CD1c-positive myeloid dendritic cell (primary cell): ENCODE data around the gene NXNL2.

Experiments used
- DNase-seq: peaks from one replicate; pipeline ENCODE4 v3.0.0-alpha.2; 2016; ENCODE audit errors: extremely low spot score

NXNL2 gene

DNA sequence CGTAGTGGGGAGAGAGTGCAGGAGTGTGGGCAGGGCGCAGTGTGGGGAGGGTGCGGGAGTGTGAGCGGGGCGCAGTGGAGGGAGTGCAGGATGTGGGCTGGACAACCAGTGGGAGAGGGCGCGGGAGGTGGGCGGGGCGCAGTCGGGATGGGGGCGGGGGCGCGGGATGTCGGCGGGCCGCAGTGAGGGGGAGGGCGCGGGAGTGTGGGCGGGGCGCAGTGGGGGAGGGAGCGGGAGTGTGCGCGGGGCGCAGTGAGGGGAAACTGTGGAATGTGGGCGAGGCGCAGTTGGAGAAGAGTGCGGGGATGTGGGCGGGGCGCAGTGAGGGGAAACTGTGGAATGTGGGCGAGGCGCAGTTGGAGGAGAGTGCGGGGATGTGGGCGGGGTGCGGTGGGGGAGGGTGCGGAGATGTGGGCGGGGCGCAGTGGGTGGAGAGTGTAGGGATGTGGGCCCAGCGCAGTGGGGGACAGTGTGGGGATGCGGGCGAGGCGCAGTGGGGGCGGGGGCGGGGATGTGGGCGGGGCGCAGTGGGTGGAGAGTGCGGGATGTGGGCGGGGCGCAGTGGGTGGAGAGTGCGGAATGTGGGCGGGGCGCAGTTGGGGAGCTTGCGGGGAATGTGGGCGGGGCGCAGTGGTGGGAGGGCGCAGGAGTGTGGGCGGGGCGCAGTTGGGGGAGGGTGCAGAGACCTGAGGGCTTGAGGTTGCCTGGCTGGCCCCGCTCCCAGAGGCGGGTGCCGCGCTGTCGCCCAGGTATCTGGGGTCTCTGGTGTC, at the start of gene NXNL2:
NXNL2 (plus strand) TSS at position 723 of the 770 bp plus-strand sequence. CDS start 257 bp downstream, outside the sequence.
- DNase-seq, result peak; percentile 20

DNA sequence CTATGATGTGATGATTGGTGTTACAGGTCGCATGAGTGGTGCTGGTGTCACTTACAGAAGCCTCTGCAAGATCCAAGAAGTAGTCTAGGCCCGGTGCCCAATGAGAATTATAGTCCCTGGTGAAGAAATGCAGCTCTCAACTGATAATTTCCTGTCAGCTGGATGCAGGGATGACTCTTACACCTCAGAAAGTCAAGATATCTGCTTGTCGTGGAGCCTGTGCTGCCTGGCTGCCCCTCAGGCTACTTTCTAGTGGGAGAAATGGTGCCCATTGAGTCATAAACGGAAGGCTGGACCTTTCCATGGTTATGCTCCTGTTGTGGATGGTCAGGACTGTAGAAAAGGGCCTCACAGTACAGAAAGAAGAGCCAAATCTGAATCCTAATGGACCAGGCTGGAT, 46.8 kb upstream of the NXNL2 start:
- no peak for DNase-seq

DNA sequence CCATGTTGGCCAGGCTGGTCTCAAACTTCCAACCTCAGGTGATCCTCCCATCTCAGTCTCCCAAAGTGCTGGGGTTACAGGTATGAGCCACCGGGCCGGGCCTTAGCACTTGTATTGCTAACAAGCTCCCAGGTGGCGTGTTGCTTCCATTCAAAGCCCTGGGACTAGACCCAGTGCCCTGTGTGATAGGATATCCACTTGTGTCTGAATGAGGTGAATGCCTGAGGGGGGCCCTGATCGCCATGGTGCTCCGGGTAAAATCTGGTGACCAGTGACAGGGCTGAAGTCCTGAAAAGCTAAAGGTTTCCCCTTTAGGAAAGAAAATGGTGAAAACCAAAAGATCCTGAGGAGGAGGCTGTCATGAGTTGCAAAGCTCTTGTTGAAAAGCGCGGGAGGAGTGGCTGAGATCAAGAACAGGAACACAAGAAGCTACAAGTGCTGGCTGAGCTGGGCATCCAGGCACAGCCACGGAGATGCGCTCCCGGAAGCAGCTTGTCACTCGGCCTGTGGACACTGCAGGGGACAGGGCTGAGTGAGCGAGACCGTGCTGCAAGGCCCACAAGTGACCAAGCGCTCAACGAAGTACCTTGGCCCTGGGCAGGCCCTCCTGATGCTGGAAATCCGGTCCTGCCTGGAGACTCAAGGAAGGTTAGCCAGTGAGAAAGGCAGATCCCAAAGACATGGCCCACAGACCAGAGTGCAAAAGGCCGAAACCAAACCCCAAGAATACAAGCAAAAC, 39.8 kb upstream of the NXNL2 start:
- no peak for DNase-seq

DNA sequence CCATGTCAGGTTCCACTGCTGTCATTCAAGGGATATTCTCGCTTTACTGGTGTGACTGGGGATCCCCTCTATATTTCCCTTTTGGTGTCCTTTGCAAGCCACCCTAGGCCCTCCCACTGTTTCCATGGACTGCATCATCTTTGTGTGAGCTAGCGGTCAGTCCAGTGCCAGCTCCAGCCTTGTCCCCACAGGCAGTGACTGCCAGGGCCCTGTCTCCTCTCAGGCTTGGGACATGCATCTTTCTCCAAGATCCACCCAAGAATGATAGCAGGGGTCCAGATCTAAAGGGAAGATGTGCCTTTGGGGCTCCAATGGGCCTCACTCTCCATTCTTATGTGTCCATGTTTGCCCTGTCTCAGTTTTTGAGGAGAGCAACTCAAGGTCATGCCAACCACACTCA, 37.8 kb upstream of the NXNL2 start:
- no peak for DNase-seq

DNA sequence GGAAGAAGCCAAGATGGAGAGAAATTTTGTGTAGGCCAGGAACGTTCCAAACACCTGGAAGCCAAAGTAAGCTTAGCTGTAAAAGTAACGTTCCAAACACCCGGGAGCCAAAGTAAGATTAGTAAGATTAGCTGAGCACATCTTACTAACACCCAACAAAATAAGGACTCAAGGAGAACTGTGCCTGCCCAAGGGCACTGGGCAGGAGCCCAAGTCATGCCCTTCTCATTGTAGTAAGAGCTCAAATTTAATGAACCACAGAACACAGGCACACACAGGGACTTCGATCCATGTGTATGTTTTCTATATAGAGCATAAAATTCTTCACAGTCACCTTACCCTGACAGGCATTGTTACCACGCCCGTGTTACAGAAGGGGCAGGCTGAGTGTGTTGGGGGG, 36.1 kb upstream of the NXNL2 start:
- DNase-seq, result no peak

DNA sequence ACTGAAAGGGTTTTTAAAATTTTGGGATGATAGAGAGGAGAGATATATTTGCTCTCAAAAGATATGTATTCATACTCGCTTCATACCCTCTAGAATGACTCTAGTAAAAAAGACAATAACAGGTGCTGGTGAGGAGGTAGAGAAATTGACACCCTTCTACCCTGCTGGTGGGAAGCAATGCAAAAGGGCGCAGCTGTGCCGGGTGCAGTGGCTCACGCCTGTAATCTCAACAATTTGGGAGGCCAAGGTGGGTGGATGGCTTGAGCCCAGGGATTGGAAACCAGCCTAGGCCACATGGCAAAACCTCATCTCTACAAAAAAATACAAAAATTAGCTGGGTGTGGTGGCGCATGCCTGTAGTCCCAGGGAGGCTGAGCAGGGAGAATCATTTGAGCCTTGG, 33.9 kb upstream of the NXNL2 start:
- no peak for DNase-seq

DNA sequence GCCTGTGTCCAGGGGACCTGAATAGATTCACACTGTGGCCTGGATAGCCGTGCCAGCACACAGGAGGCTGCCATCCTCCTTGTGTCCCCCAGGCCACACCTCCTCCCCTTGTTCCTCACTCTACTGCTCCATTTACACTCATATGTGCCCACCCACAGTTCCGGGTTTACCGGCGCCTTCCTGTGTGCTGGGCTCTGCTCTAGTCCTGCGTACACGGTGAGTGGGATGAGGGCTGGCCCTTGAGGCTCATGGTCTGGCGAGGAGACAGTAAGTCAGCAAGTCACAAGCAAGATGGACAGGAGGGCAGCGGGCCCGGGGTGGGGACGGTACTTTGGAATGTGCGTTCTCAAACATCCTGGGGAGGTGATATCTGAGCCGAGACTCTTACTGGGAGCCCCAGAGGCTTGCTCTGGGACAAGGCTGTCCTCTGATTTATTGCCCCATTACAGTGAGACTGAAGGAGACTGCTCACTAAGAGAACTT, 32.4 kb upstream of the NXNL2 start:
- no peak for DNase-seq

DNA sequence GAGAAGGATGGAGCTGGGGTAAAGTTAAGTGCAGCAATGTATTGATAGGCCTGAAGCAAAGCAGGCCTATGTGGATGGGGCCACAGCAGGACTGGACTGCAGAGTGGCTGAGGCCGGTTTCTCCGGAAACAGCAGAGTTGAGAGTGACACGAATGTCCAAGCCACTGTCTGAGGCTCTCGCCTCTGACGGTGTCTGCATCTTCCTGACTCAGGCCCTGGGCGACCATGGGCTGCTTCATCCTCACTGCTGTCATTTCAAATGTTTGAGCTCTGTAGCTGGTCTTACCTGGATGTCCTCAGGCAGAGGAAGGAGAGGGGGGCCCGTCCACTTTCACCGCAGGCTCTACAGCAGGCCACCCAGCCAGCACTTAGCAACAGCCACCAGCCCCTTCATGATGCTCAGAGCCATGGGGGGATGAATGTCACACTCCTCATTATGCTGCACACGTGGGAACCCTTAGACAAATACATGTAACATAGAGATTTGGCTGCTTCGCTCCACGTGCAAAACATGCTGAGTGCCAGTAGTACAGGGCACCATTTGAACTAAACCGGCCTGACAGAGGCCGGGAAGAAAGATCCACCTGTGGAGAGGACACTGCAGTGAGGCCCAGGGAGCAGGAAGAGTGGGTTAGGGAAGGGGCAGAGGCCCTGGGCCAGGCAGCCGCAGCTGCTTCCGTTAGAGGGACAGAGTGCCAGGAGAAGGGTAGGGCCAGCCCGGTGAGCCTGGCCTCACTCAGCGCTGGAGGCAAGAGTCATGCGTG, 31.7 kb upstream of the NXNL2 start:
- DNase-seq, result no peak

DNA sequence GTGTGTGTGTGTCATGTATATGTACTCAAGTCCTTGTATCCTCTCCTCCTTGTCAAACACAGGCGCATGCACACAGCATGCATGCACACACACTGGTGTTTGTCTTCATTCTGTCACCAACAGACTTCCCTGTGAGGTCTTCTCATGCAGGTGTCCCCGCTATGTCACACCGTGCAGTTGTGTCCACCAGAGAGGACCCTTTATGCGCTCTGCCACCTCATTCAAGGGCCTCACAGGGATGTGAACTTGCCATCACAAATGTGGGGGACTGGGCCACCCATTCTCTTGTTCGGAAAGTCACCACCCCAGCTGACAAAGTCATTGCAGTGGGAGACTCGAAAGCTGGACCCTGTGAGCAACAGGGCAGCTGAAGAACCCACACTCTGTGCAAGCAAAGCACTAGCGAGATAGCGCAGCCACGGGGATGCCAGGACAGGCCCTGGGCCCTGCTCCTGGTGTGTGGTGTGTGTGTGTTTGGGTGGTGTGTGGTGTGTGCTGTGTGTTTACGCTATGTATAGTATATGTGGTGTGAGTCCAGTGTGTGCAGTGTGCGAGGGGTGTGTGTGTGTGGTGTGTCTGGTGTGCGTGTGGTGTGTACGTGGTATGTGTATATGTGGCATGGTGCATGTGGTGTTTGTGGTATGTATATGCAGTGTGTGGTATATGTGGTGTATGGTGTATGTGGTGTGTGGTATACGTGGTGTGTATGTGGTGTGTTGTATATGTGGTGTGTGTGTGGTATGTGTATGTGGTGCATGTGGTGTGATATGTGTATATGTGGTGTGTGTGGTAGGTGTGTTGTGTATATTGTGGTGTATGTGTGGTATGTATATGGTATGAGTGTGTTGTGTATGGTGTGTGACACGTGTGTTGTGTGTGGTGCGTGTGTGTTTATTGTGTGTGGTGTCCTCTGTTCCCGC, 30.9 kb upstream of the NXNL2 start:
- DNase-seq, result no peak

DNA sequence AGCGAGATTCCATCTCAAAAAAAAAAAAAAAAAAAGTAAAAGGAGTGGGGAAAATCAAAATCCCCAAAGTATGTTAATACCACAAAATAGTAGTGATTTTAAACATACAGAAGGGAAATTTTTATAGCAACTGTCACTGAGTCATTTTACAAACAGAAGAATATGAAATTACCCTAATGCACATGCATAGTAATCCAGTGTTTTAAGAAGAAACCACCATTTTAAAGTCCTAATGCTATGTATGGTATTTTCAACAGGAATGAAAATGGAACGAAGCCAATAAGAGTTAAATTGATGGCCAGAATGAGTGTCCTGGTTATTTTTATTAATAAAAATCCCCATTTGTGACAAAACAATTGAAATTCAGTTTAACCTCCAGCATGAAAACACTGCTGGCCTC, 26.7 kb upstream of the NXNL2 start:
- DNase-seq, result no peak

DNA sequence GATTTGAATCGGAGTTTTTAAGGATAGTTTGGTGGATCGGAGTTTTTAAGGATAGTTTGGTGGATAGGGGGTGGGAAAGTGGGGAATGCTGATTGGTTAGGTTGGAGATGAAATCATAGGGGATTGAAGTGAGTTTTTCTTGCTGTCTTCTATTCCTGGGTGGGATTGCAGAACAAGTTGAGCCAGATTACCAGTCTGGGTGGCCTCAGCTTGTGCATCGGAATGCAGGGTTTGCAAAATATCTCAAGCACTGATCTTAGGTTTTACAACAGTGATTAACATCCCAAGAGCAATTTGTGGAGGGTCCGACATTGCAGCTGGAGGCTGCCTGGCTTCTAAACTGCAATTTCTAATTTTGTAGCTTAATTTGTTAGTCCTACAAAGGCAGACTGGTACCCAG, 23.1 kb upstream of the NXNL2 start:
- no peak for DNase-seq

DNA sequence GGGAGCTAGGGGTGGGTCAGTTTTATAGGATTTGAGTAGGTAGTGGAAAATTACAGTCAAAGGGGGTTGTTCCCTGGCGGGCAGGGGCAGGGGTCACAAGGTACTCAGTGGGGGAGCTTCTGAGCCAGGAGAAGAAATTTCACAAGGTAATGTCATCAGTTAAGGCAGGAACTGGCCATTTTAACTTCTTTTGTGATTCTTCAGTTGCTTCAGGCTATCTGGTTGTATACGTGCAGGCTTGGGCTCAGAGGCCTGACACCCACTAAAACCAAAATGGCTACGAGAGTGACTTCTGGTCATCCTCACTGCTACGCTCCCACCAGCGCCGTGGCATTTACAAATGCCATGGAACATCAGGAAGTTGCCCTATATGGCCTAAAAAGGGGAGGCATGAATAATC, 20.7 kb upstream of the NXNL2 start:
- no peak for DNase-seq

DNA sequence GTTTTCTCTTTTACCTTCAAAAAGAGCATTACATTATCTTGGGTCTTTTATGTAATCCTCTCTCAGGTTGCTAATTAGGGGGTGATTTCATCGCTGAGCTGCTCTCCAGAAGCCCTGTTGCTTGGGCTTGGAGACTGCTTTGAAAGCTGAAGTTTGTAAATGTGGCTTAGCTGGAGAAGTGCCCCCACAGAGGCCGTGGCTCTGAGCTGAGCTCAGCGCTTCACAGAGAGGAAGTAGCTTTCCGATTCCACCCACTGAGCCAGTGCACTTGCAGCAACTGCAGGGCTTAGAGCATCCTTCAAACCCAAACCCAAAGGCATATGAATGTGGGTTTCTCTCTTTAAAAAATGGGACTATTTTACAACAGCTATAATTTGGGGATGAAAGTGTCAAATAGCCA, 13.7 kb upstream of the NXNL2 start:
- DNase-seq, result peak; percentile 31

DNA sequence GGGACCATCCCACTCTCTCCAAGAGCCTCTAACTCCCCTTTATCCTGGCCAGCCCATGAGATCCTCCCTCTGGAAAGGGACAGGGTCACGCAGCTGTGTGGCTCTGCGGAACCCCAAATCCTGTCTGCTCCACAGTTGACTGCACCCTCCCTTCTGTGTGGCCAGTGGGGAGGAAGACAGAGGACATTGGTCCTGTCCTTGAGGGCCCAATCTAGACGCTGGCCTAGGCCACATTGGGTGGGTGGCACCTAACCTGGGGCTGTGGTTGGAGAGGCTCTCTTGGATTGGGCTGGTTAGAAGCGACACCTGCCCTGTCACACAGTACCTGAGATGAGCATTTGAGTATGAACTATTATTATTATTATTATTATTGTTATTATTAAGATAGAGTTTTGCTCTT, 12.6 kb upstream of the NXNL2 start:
- no peak for DNase-seq

DNA sequence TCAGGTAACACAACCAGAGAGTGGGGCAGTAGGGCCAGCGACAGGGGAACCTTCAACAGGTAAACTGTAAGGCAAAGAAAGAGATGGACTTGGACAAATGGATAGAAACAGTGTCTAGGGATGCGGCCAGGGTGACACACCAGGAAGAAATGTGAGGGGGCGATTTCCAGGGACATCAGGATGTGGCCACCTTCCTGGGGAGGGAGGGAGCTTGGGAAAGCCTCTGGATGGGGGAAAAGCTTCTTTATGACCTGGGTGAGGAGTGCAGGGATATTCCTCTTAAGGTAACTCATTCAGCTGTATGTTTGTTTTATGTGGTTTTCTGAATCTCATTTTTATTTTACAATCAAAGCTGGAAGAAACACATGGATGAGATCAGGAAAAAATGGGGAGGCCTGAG, 11.9 kb upstream of the NXNL2 start:
- DNase-seq, result no peak

DNA sequence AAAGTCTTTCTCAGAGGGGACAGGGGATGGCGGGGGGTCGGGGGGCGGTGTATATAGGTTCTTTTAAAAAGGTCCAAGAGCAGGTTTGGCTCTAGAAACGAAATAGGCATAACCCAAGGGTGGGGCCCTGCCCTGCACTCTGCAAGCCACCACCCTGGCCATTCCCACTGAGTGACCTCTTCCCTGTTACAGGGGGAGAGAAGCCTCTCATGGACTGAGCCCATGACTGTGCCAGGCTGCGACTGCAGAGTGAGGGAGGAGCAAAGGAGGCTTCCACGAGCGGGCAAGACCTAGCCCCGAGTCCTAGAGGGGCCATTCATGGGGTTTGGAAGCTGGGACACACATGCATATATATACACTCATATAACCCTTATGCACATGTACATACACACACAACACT, 10.1 kb upstream of the NXNL2 start:
- no peak for DNase-seq

DNA sequence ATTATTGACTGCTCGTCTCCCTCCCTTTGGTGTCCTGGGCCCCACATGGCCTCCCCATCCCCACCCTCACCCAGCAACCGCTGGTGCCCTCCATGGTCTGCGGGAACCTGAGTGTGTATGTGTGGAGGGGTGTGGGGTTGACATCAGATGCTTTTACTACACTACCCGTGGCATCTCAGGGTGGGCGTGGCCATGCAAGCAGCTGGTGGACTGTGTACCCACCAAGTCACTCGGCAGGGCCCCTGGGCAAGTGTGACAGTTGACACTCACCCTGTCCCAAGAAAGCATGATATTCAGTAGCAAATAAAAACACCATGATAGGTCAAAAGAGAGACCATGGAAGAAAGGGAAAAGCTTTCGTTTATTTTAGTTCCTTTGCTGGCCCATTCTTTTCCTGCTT, 7.4 kb upstream of the NXNL2 start:
- DNase-seq, result no peak

DNA sequence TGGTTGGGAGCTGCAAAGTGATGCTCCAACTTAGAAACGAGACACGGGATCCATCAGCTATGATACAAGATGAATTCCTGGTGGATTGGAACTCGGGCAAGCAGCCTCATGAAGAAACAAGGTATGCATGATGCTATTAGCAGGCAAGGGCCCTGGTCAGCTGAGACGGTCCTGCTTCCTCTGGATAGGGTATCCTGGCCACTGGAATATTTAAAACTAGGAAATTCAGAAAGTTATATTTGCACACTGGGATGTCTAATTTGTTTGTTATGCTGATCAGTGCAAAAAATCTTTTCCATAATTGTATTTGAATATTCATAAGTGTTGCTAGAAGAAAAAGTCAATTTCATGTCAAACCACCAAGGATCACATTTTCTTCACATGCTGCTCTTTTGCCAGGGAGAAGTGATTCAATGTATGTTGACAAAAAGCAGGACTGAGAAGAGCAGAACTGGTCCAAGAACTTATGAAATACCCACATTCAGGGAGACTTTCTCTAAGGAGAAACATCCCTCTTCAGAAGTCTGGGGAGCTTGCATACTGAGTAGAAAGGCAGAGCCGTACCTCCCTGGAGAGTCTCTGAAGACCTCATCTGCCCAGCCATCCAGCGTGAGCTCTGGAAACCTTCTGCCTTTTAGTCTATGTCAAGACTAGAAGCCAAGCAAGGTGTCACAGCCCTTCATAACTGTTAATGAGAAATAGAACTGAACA, 6.7 kb upstream of the NXNL2 start:
- no peak for DNase-seq

DNA sequence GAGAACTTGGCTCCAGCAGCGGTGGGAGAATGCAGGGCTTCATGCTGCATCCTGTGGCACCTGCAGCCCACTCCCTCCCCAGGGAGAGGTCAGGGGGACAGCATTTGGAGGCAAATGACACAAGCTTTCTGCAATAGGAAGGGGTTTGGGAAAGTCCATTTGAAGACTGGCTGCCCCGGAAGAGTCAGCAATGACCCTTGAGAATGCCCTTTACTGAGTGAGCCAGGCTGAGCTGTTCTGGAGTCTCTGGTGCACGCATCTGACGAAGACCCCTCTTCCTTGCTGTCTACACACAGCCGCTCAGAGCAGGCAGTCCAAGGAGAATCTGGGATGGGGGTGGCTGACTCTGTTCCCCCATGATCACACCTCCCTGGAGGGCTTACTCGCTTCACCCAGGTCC, 5.5 kb upstream of the NXNL2 start:
- no peak for DNase-seq

DNA sequence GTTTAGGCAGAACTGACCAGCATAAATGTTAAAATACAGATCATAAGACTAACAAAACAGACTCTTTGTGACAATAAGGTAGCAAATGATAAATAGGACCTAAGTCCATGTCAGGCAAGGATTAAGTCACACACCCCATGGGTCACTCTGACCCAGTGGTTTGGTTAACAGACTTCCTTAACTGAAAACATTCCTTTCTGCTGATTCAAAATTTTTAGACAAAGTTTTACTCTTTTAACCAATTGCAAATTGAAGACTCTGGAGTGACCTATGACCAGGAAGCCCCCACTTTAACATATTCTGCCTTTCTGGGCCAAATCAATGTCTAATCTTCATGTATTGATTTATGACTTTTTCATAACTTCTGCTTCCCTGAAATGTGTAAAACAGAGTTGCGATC, 4.9 kb upstream of the NXNL2 start:
- no peak for DNase-seq
